NCI-H526 (cell line): ENCODE data around the gene VASN.
A peak's percentile ranks its signal among the peaks of the same experiment; 100 is the strongest.
"Not testable (repeated sequence)": the region's sequence is repeated elsewhere in the genome, so short reads cannot be mapped to it uniquely, and the experiment has no call there.

ENCODE experiments used
- DNase-seq, 2 experiments: peaks; one replicate each; lab custom pipeline; 2025; lab: John Stamatoyannopoulos, UW

The VASN gene

GRCh38 chr16:4385066-4385788 lies 13.6 kb downstream of the VASN start:
- no peak for DNase-seq

GRCh38 chr16:4385789-4386450 lies 14.3 kb downstream of the VASN start:
- no peak for DNase-seq

GRCh38 chr16:4386451-4386805 lies 14.8 kb downstream of the VASN start:
- no peak for DNase-seq

GRCh38 chr16:4386951-4387565 lies 15.4 kb downstream of the VASN start:
- DNase-seq: no peak

GRCh38 chr16:4387781-4388180 lies 16.1 kb downstream of the VASN start:
- DNase-seq: no peak

GRCh38 chr16:4388271-4389021 lies 16.8 kb downstream of the VASN start:
- no peak for DNase-seq

GRCh38 chr16:4389051-4389955 lies 17.7 kb downstream of the VASN start:
- DNase-seq: no peak

GRCh38 chr16:4390266-4391260 lies 18.9 kb downstream of the VASN start:
- no peak for DNase-seq

- DNase-seq: no peak
Measured at GRCh38 chr16:4391631-4392381, 20.2 kb downstream of the VASN start.

GRCh38 chr16:4392382-4393239 lies 21.0 kb downstream of the VASN start:
- DNase-seq: no peak

- no peak for DNase-seq
Measured at GRCh38 chr16:4393240-4393600, 21.6 kb downstream of the VASN start.

GRCh38 chr16:4393850-4394249 lies 22.2 kb downstream of the VASN start:
- DNase-seq: not testable (repeated sequence)

GRCh38 chr16:4395055-4395726 lies 23.5 kb downstream of the VASN start:
- DNase-seq: no peak

- no peak for DNase-seq
Measured at GRCh38 chr16:4399001-4399730, 27.5 kb downstream of the VASN start.

GRCh38 chr16:4401094-4401501 lies 29.4 kb downstream of the VASN start:
- DNase-seq: no peak

- no peak for DNase-seq
Measured at GRCh38 chr16:4401510-4401909, 29.9 kb downstream of the VASN start.

GRCh38 chr16:4402439-4403132 lies 30.9 kb downstream of the VASN start:
- DNase-seq: peak; percentile 14 to 72
